ENCODE data around the gene CRYBB3.
"Not testable (repeated sequence)": the region's sequence is repeated elsewhere in the genome, so short reads cannot be mapped to it uniquely, and the experiment has no call there.

CRYBB3 gene

GRCh38 chr22:25167834-25168601, 31.6 kb upstream of the CRYBB3 start:
- H3K36me3 Mint-ChIP-seq (ENCODE audit: low read depth), result no peaks in the 10 kb centered on the region
- DNase-seq, result no peak
- no peak overlapping the region for H3K27ac Mint-ChIP-seq
- no peaks in the 10 kb centered on the region for H3K27me3 Mint-ChIP-seq
- H3K9me3 Mint-ChIP-seq, result no peaks in the 10 kb centered on the region
- H3K4me1 Mint-ChIP-seq (ENCODE audit: low read depth), result peaks cover 9% of the 10 kb centered on the region
- no peak overlapping the region for H3K4me3 Mint-ChIP-seq

- Mint-ChIP-seq H3K27me3 (no peaks in the 10 kb centered on the region), H3K9me3 (no peaks in the 10 kb centered on the region), H3K27ac (no peak overlapping the region), H3K4me1 (ENCODE audit: low read depth) (peaks cover 9% of the 10 kb centered on the region), H3K4me3 (no peak overlapping the region), H3K36me3 (ENCODE audit: low read depth) (peaks cover 4% of the 10 kb centered on the region)
- no peak for DNase-seq
Observed at GRCh38 chr22:25169278-25170031, 30.2 kb upstream of the CRYBB3 start.

- no peak for DNase-seq
- no peaks in the 10 kb centered on the region for H3K27me3 Mint-ChIP-seq
- H3K27ac Mint-ChIP-seq, result no peak overlapping the region
- H3K36me3 Mint-ChIP-seq (ENCODE audit: low read depth), result peaks cover 15% of the 10 kb centered on the region
- no peaks in the 10 kb centered on the region for H3K9me3 Mint-ChIP-seq
- H3K4me1 Mint-ChIP-seq (ENCODE audit: low read depth), result peaks cover 6% of the 10 kb centered on the region
- no peak overlapping the region for H3K4me3 Mint-ChIP-seq
Observed at GRCh38 chr22:25170426-25170980, 29.2 kb upstream of the CRYBB3 start.

GRCh38 chr22:25172153-25172552, 27.5 kb upstream of the CRYBB3 start:
- Mint-ChIP-seq H3K4me1 (ENCODE audit: low read depth) (peaks cover 6% of the 10 kb centered on the region), H3K9me3 (no peaks in the 10 kb centered on the region), H3K4me3 (no peak overlapping the region), H3K36me3 (ENCODE audit: low read depth) (peaks cover 19% of the 10 kb centered on the region), H3K27ac (no peak overlapping the region), H3K27me3 (no peaks in the 10 kb centered on the region)
- peak; percentile 57 for DNase-seq

- Mint-ChIP-seq H3K36me3 (ENCODE audit: low read depth) (peaks cover 27% of the 10 kb centered on the region), H3K4me1 (ENCODE audit: low read depth) (peaks cover 6% of the 10 kb centered on the region), H3K27me3 (no peaks in the 10 kb centered on the region), H3K9me3 (peaks cover 2% of the 10 kb centered on the region), H3K4me3 (no peak overlapping the region), H3K27ac (no peak overlapping the region)
- DNase-seq, result no peak
Observed at GRCh38 chr22:25174156-25174887, 25.3 kb upstream of the CRYBB3 start.

GRCh38 chr22:25174888-25175411, 24.7 kb upstream of the CRYBB3 start:
- Mint-ChIP-seq H3K4me3 (no peak overlapping the region), H3K36me3 (ENCODE audit: low read depth) (peaks cover 33% of the 10 kb centered on the region), H3K9me3 (peaks cover 3% of the 10 kb centered on the region), H3K27me3 (no peaks in the 10 kb centered on the region), H3K27ac (no peak overlapping the region), H3K4me1 (ENCODE audit: low read depth) (peaks cover 6% of the 10 kb centered on the region)
- no peak for DNase-seq

- H3K27me3 Mint-ChIP-seq, result no peaks in the 10 kb centered on the region
- no peak overlapping the region for H3K27ac Mint-ChIP-seq
- no peak for DNase-seq
- peaks cover 3% of the 10 kb centered on the region for H3K9me3 Mint-ChIP-seq
- H3K4me3 Mint-ChIP-seq, result no peak overlapping the region
- H3K36me3 Mint-ChIP-seq (ENCODE audit: low read depth), result peaks cover 34% of the 10 kb centered on the region
- H3K4me1 Mint-ChIP-seq (ENCODE audit: low read depth), result peaks cover 6% of the 10 kb centered on the region
Observed at GRCh38 chr22:25176175-25176574, 23.5 kb upstream of the CRYBB3 start.

GRCh38 chr22:25176799-25177198, 22.9 kb upstream of the CRYBB3 start:
- H3K36me3 Mint-ChIP-seq (ENCODE audit: low read depth), result peaks cover 34% of the 10 kb centered on the region
- H3K4me1 Mint-ChIP-seq (ENCODE audit: low read depth), result peaks cover 5% of the 10 kb centered on the region
- H3K27me3 Mint-ChIP-seq, result no peaks in the 10 kb centered on the region
- H3K9me3 Mint-ChIP-seq, result peaks cover 3% of the 10 kb centered on the region
- DNase-seq, result no peak
- no peak overlapping the region for H3K4me3 Mint-ChIP-seq
- no peak overlapping the region for H3K27ac Mint-ChIP-seq

GRCh38 chr22:25177226-25177625, 22.4 kb upstream of the CRYBB3 start:
- no peak for DNase-seq
- H3K4me1 Mint-ChIP-seq (ENCODE audit: low read depth), result peaks cover 1% of the 10 kb centered on the region
- H3K27ac Mint-ChIP-seq, result no peak overlapping the region
- no peaks in the 10 kb centered on the region for H3K27me3 Mint-ChIP-seq
- peaks cover 3% of the 10 kb centered on the region for H3K9me3 Mint-ChIP-seq
- H3K36me3 Mint-ChIP-seq (ENCODE audit: low read depth), result peaks cover 34% of the 10 kb centered on the region
- no peak overlapping the region for H3K4me3 Mint-ChIP-seq

GRCh38 chr22:25177895-25178294, 21.8 kb upstream of the CRYBB3 start:
- no peaks in the 10 kb centered on the region for H3K4me1 Mint-ChIP-seq (ENCODE audit: low read depth)
- H3K27ac Mint-ChIP-seq, result no peak overlapping the region
- H3K9me3 Mint-ChIP-seq, result peaks cover 3% of the 10 kb centered on the region
- peaks cover 35% of the 10 kb centered on the region for H3K36me3 Mint-ChIP-seq (ENCODE audit: low read depth)
- no peak overlapping the region for H3K4me3 Mint-ChIP-seq
- DNase-seq, result no peak
- H3K27me3 Mint-ChIP-seq, result no peaks in the 10 kb centered on the region

- peak; percentile 43 for DNase-seq
- Mint-ChIP-seq H3K4me3 (peak overlapping the region; percentile 68), H3K36me3 (ENCODE audit: low read depth) (peaks cover 35% of the 10 kb centered on the region)
- H3K27me3 Mint-ChIP-seq; H3K9me3 Mint-ChIP-seq; H3K4me1 Mint-ChIP-seq (ENCODE audit: low read depth); H3K27ac Mint-ChIP-seq: not testable (repeated sequence)
Observed at GRCh38 chr22:25178348-25178747, 21.3 kb upstream of the CRYBB3 start.

GRCh38 chr22:25178869-25179631, 20.6 kb upstream of the CRYBB3 start:
- not testable (repeated sequence) for H3K27me3 Mint-ChIP-seq; H3K4me3 Mint-ChIP-seq; H3K4me1 Mint-ChIP-seq (ENCODE audit: low read depth); H3K9me3 Mint-ChIP-seq; DNase-seq; H3K27ac Mint-ChIP-seq
- peaks cover 35% of the 10 kb centered on the region for H3K36me3 Mint-ChIP-seq (ENCODE audit: low read depth)

- no peaks in the 10 kb centered on the region for H3K4me1 Mint-ChIP-seq (ENCODE audit: low read depth)
- no peaks in the 10 kb centered on the region for H3K27me3 Mint-ChIP-seq
- H3K27ac Mint-ChIP-seq, result no peak overlapping the region
- H3K9me3 Mint-ChIP-seq, result peaks cover 3% of the 10 kb centered on the region
- H3K36me3 Mint-ChIP-seq (ENCODE audit: low read depth), result peaks cover 23% of the 10 kb centered on the region
- no peak overlapping the region for H3K4me3 Mint-ChIP-seq
- DNase-seq, result no peak
Observed at GRCh38 chr22:25182131-25183110, 17.2 kb upstream of the CRYBB3 start.
